NCI-H446 (cell line): ENCODE results near the gene ADAM12.
"Not testable (repeated sequence)": the region's sequence is repeated elsewhere in the genome, so short reads cannot be mapped to it uniquely, and the experiment has no call there.

ENCODE experiments used
- DNase-seq, 2 experiments: peaks; one replicate each; lab custom pipeline; 2025; lab: John Stamatoyannopoulos, UW

The ADAM12 gene

GRCh38 chr10:126402721-126403695 lies 14.7 kb upstream of the ADAM12 start:
- DNase-seq: no peak

- DNase-seq: no peak
These were observed 12.4 kb upstream of the ADAM12 start for GRCh38 chr10:126400641-126401040.

GRCh38 chr10:126398924-126399323 lies 10.6 kb upstream of the ADAM12 start:
- DNase-seq: no peak

- no peak for DNase-seq
These were observed 10.1 kb upstream of the ADAM12 start for GRCh38 chr10:126398383-126398743.

- DNase-seq: no peak
These were observed 9.5 kb upstream of the ADAM12 start for GRCh38 chr10:126397640-126398382.

- DNase-seq: no peak
These were observed 8.9 kb upstream of the ADAM12 start for GRCh38 chr10:126397156-126397555.

- DNase-seq: no peak
These were observed 6.7 kb upstream of the ADAM12 start for GRCh38 chr10:126394948-126395347.

- DNase-seq: no peak
These were observed 4.8 kb upstream of the ADAM12 start for GRCh38 chr10:126393076-126393475.

GRCh38 chr10:126392469-126392868 lies 4.2 kb upstream of the ADAM12 start:
- no peak for DNase-seq

GRCh38 chr10:126392068-126392467 lies 3.8 kb upstream of the ADAM12 start:
- DNase-seq: no peak

- no peak for DNase-seq
These were observed 3.1 kb upstream of the ADAM12 start for GRCh38 chr10:126391192-126391885.

GRCh38 chr10:126390324-126390723 lies 2.0 kb upstream of the ADAM12 start:
- DNase-seq: no peak

GRCh38 chr10:126387041-126387921 lies 996 bp downstream of the ADAM12 start:
- DNase-seq: no peak

GRCh38 chr10:126384269-126384873 lies 3.9 kb downstream of the ADAM12 start:
- no peak for DNase-seq

- no peak for DNase-seq
These were observed 7.8 kb downstream of the ADAM12 start for GRCh38 chr10:126380352-126381076.

- not testable (repeated sequence) for DNase-seq
These were observed 9.1 kb downstream of the ADAM12 start for GRCh38 chr10:126379166-126379565.

- no peak for DNase-seq
These were observed 11.3 kb downstream of the ADAM12 start for GRCh38 chr10:126376956-126377355.

- no peak for DNase-seq
These were observed 12.2 kb downstream of the ADAM12 start for GRCh38 chr10:126375926-126376554.

- no peak for DNase-seq
These were observed 13.0 kb downstream of the ADAM12 start for GRCh38 chr10:126375299-126375698.

GRCh38 chr10:126374435-126374834 lies 13.8 kb downstream of the ADAM12 start:
- DNase-seq: no peak
